ENCODE measurements around the gene HPS1.
A peak's percentile ranks its signal among the peaks of the same experiment; 100 is the strongest.

DNA sequence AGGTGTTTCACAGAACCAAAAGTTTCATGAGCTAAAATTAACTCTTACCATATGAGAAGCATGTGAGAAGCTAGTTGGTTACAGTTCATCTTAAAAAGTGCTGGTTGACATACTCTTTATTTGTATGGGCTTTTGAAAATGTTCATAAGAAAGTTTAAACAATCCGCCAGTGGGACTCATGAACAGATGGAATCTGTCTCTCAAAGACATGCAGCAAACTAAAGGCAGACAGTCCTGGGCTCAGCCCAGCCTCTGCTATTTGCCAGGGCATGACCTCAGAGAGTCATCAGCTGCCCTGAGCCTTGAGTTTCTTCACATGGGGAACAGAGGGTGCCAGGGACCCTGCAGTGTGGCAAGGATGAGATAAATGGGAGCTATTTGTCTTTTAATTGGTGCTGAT is 35.0 kb downstream of the HPS1 start:
- TF ChIP-seq POLR2AphosphoS5 (IDR thresholded peaks at IDR 0.05) (peak; percentile 10), POLR2A (IDR thresholded peaks at IDR 0.05) (no peak), EP300 (IDR thresholded peaks at IDR 0.05) (no peak)
- TF ChIP-seq, protein P1, sequence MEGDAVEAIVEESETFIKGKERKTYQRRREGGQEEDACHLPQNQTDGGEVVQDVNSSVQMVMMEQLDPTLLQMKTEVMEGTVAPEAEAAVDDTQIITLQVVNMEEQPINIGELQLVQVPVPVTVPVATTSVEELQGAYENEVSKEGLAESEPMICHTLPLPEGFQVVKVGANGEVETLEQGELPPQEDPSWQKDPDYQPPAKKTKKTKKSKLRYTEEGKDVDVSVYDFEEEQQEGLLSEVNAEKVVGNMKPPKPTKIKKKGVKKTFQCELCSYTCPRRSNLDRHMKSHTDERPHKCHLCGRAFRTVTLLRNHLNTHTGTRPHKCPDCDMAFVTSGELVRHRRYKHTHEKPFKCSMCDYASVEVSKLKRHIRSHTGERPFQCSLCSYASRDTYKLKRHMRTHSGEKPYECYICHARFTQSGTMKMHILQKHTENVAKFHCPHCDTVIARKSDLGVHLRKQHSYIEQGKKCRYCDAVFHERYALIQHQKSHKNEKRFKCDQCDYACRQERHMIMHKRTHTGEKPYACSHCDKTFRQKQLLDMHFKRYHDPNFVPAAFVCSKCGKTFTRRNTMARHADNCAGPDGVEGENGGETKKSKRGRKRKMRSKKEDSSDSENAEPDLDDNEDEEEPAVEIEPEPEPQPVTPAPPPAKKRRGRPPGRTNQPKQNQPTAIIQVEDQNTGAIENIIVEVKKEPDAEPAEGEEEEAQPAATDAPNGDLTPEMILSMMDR (IDR thresholded peaks at IDR 0.05): no peak
